Gastrocnemius medialis (tissue), 4 donors: ENCODE data around the gene C19orf12. TPM values are rescaled to one million over a fixed set of nuclear protein-coding genes. Genes with fewer than 3 reads are reported as not detected.

Source experiments
- ATAC-seq, 2 donors: fragments of 150-250 bp; one replicate each; pipeline ENCODE4 v1.9.1; 2016
- DNase-seq, 2 donors: peaks; one replicate each; pipeline ENCODE4 v3.0.0-alpha.2; 2019
- H3K27ac ChIP-seq, 4 donors: fragments of 200-600 bp; sonication (generic); 1 replicate in 1 of 4; 2 replicates in 3 of 4; pipeline ENCODE4 v1.5.1; 2016 to 2018; ENCODE audit warnings: mild to moderate bottlenecking in 2 of 4, moderate library complexity in 1 of 4
- H3K27me3 ChIP-seq, 3 donors: fragments of 200-600 bp; sonication (generic) in 2 of 3; 1 replicate in 1 of 3; 2 replicates in 2 of 3; pipeline versions ENCODE4 v1.5.1 to v1.6.0; 2016 to 2019; ENCODE audit warnings: mild to moderate bottlenecking in 1 of 3, moderate library complexity in 1 of 3
- H3K36me3 ChIP-seq, 2 donors: fragments of 200-600 bp; sonication (generic) in 1 of 2; one replicate each; pipeline ENCODE4 v1.5.1; 2017 to 2018
- H3K4me1 ChIP-seq, 2 donors: fragments of 200-600 bp; sonication (generic) in 1 of 2; one replicate each; pipeline ENCODE4 v1.5.1; 2016 to 2017; ENCODE audit warnings: mild to moderate bottlenecking in 2 of 2
- H3K4me3 ChIP-seq, 4 donors: fragments of 200-600 bp; sonication (generic) in 3 of 4; 1 replicate in 1 of 4; 2 replicates in 3 of 4; pipeline ENCODE4 v1.5.1; 2016 to 2019; ENCODE audit warnings: mild to moderate bottlenecking in 2 of 4
- H3K9me3 ChIP-seq, 3 donors: fragments of 200-600 bp; sonication (generic) in 2 of 3; 1 replicate in 1 of 3; 2 replicates in 2 of 3; pipeline ENCODE4 v1.5.1; 2016 to 2019
- CTCF ChIP-seq, 5 experiments: fragments of 450-650 bp in 3 of 5; fragments of 200-600 bp in 2 of 5; sonication (generic) in 2 of 5; IDR thresholded peaks in 4 of 5; conservative IDR thresholded peaks in 1 of 5; 1 replicate in 4 of 5; 2 replicates in 1 of 5; pipeline ENCODE4 v1.5.1; 2016 to 2019; ENCODE audit warnings: antibody characterized with exemption in 5 of 5, mild to moderate bottlenecking in 3 of 5, moderate library complexity in 3 of 5
- POLR2A ChIP-seq, 2 donors: fragments of 450-650 bp; IDR thresholded peaks; one replicate each; pipeline ENCODE4 v1.6.1; 2017; ENCODE audit warnings: antibody characterized with exemption in 2 of 2, mild to moderate bottlenecking in 2 of 2, moderate library complexity in 2 of 2
- in situ Hi-C, 4 donors: fragments of 200-750 bp; cut with MboI; loops; one replicate each; pipeline versions ENCODE4 v1.15.0 to v1.8.0; 2017; ENCODE audit warnings: low sequenced_read_pairs in 4 of 4
- intact Hi-C: fragments of 100-400 bp; cut with DNase I; formaldehyde crosslinking; loops from one replicate; pipeline ENCODE4 v1.15.1; 2023; ENCODE audit warnings: low total_unique reads
- total RNA-seq, 4 donors: library from RNA; depleted of rRNA; stranded (reverse); fragments of >200 nt; gene quantifications; one replicate each; pipeline versions ENCODE4 v1.1.0 to v1.2.3, GENCODE V29; 2016

Gene C19orf12
- total RNA-seq, 4 donors from 2014 or later, result 54.4 to 142 (median 69.8) TPM

- ATAC-seq (no peak), DNase-seq (no peak)
- Histone ChIP-seq H3K27ac (no peak overlapping the region), H3K9me3 (no peaks in the 10 kb centered on the region), H3K4me3 (no peak overlapping the region), H3K27me3 (no peaks in the 10 kb centered on the region), H3K4me1 (no peaks in the 10 kb centered on the region), H3K36me3 (no peaks in the 10 kb centered on the region)
- in situ Hi-C loops (loop anchor here in 1 of 4 donors (25.0 kb wide), 1 partner anchor 921 kb away; no protein-coding TSS in a partner anchor), intact Hi-C loops (no loop called here)
- TF ChIP-seq CTCF (IDR thresholded peaks at IDR 0.05 in 4 of 5, conservative IDR thresholded peaks at IDR 0.05 in 1 of 5), result no peak
- no peak for TF ChIP-seq POLR2A (IDR thresholded peaks at IDR 0.05)
These were observed 26.2 kb upstream of the C19orf12 start for GRCh38 chr19:29741226-29741625.

GRCh38 chr19:29737461-29738000 lies 22.5 kb upstream of the C19orf12 start:
- no peak for TF ChIP-seq POLR2A (IDR thresholded peaks at IDR 0.05)
- no peak for TF ChIP-seq CTCF (IDR thresholded peaks at IDR 0.05 in 4 of 5, conservative IDR thresholded peaks at IDR 0.05 in 1 of 5)
- no peak overlapping the region for H3K4me3 ChIP-seq
- H3K27ac ChIP-seq, result no peak overlapping the region
- H3K36me3 ChIP-seq, result no peaks in the 10 kb centered on the region
- DNase-seq (no peak), ATAC-seq (no peak)
- H3K27me3 ChIP-seq, result no peaks in the 10 kb centered on the region
- no peaks in the 10 kb centered on the region for H3K9me3 ChIP-seq
- no peaks in the 10 kb centered on the region for H3K4me1 ChIP-seq
- intact Hi-C loops, result no loop called here
- in situ Hi-C loops, result loop anchor here in 1 of 4 donors (25.0 kb wide), 1 partner anchor 925 kb away; no protein-coding TSS in a partner anchor

- in situ Hi-C loops, result loop anchor here in 1 of 4 donors (25.0 kb wide), 1 partner anchor 926 kb away; no protein-coding TSS in a partner anchor
- Histone ChIP-seq H3K9me3 (no peaks in the 10 kb centered on the region), H3K27me3 (no peaks in the 10 kb centered on the region), H3K27ac (no peak overlapping the region), H3K36me3 (no peaks in the 10 kb centered on the region), H3K4me3 (no peak overlapping the region), H3K4me1 (no peaks in the 10 kb centered on the region)
- no peak for TF ChIP-seq POLR2A (IDR thresholded peaks at IDR 0.05)
- TF ChIP-seq CTCF (IDR thresholded peaks at IDR 0.05 in 4 of 5, conservative IDR thresholded peaks at IDR 0.05 in 1 of 5), result no peak
- DNase-seq, result no peak
- intact Hi-C loops, result no loop called here
- ATAC-seq, result no peak
These were observed 20.8 kb upstream of the C19orf12 start for GRCh38 chr19:29735829-29736228.

- H3K27me3 ChIP-seq, result no peaks in the 10 kb centered on the region
- DNase-seq (no peak), ATAC-seq (no peak)
- intact Hi-C loops, result loop anchor here (5.0 kb wide), 1 partner anchor 921 kb away; no protein-coding TSS in a partner anchor
- H3K36me3 ChIP-seq, result no peaks in the 10 kb centered on the region
- H3K27ac ChIP-seq, result no peak overlapping the region
- no peaks in the 10 kb centered on the region for H3K4me1 ChIP-seq
- in situ Hi-C loops, result loop anchor here in 1 of 4 donors (25.0 kb wide), 1 partner anchor 931 kb away; no protein-coding TSS in a partner anchor
- H3K9me3 ChIP-seq, result no peaks in the 10 kb centered on the region
- TF ChIP-seq POLR2A (IDR thresholded peaks at IDR 0.05) (no peak), CTCF (IDR thresholded peaks at IDR 0.05 in 4 of 5, conservative IDR thresholded peaks at IDR 0.05 in 1 of 5) (no peak)
- H3K4me3 ChIP-seq, result no peak overlapping the region
These were observed 16.3 kb upstream of the C19orf12 start for GRCh38 chr19:29731331-29731850.
